ENCODE measurements around the gene ST7L. TPM values are rescaled to one million over a fixed set of nuclear protein-coding genes. Genes with fewer than 3 reads are reported as not detected.
A peak's percentile ranks its signal among the peaks of the same experiment; 100 is the strongest.

ST7L gene
- total RNA-seq, 1 donor, result 18.5 TPM

GRCh38 chr1:112619518-112620376 lies 806 bp upstream of the ST7L start, which contains the start of gene CAPZA1:
Gene CAPZA1, plus strand, starts transcription at chr1:112619832. Its CDS starts 13 bp downstream, at chr1:112619845.
- TF ChIP-seq CTCF (IDR thresholded peaks at IDR 0.05; ENCODE audit: extremely low read depth, low read depth, low read length), result no peak

GRCh38 chr1:112618114-112618720 lies 724 bp downstream of the ST7L start:
- TF ChIP-seq CTCF (IDR thresholded peaks at IDR 0.05; ENCODE audit: extremely low read depth, low read depth, low read length), result no peak
- peaks cover 31% of the 10 kb centered on the region for H3K4me1 ChIP-seq (ENCODE audit: insufficient read depth, low read length)
- peaks cover 93% of the 10 kb centered on the region for H3K79me2 ChIP-seq (ENCODE audit: insufficient read depth, low read length)
- H3K27ac ChIP-seq (ENCODE audit: low read depth, low read length), result peak overlapping the region; percentile 98
- no peaks in the 10 kb centered on the region for H3K27me3 ChIP-seq (ENCODE audit: insufficient read depth, low read length)
- H4K20me1 ChIP-seq (ENCODE audit: insufficient read depth, low read length), result peaks cover 6% of the 10 kb centered on the region
- H3K4me3 ChIP-seq (ENCODE audit: insufficient read depth, low read length), result peak overlapping the region; percentile 100
- DNase-seq (ENCODE audit: insufficient read length, low spot score, missing footprints), result peak; percentile 71
- peak overlapping the region; percentile 87 for H2AFZ ChIP-seq (ENCODE audit: low read length)
- peaks cover 15% of the 10 kb centered on the region for H3K36me3 ChIP-seq (ENCODE audit: insufficient read depth, low read length)
- no peaks in the 10 kb centered on the region for H3K9me3 ChIP-seq (ENCODE audit: low read depth, low read length)
- peak overlapping the region; percentile 94 for H3K4me2 ChIP-seq (ENCODE audit: insufficient read depth, low read length)

More at GRCh38 chr1:112619518-112620376, 806 bp upstream of the ST7L start, which contains the start of gene CAPZA1:
- Histone ChIP-seq H4K20me1 (ENCODE audit: insufficient read depth, low read length) (peaks cover 13% of the 10 kb centered on the region), H3K27ac (ENCODE audit: low read depth, low read length) (peak within 1 kb of the TSS; percentile 98), H3K27me3 (ENCODE audit: insufficient read depth, low read length) (no peaks in the 10 kb centered on the region), H3K4me1 (ENCODE audit: insufficient read depth, low read length) (peaks cover 31% of the 10 kb centered on the region), H3K36me3 (ENCODE audit: insufficient read depth, low read length) (peaks cover 8% of the 10 kb centered on the region), H3K9me3 (ENCODE audit: low read depth, low read length) (no peaks in the 10 kb centered on the region), H2AFZ (ENCODE audit: low read length) (peak within 1 kb of the TSS; percentile 95), H3K4me2 (ENCODE audit: insufficient read depth, low read length) (peak within 1 kb of the TSS; percentile 94), H3K79me2 (ENCODE audit: insufficient read depth, low read length) (peaks cover 95% of the 10 kb centered on the region), H3K4me3 (ENCODE audit: insufficient read depth, low read length) (peak within 1 kb of the TSS; percentile 100)
- DNase-seq (ENCODE audit: insufficient read length, low spot score, missing footprints), result peak; percentile 95

DNA sequence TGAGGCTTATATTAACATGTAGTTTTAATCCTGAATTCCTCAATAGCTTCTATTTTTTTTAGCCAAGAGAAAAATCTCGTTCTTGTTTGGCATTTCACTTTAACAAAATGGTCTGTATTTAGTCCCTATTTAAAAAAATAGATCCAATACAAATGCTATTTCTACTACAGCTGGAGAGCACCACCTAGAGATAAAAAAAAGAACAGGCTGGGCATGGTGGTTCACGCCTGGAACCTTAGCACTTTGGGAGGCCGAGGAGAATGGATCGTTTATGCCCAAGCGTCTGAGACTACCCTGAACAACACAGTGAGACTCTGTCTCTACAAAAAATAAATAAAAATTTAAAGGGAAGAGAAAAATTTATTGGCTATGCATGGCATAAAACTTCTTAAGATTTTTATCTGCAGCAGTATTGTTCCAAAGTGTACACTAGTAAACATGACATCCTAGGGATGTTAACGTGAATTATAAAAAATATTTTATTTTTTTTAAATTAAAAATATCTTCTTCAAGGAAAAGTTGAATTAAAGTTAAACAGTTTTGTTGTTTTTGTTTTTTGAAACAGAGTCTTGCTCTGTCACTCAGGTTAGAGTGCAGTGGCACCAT lies 4.4 kb downstream of the ST7L start:
- Histone ChIP-seq H3K27ac (ENCODE audit: low read depth, low read length) (no peak overlapping the region), H3K36me3 (ENCODE audit: insufficient read depth, low read length) (peaks cover 48% of the 10 kb centered on the region), H3K4me2 (ENCODE audit: insufficient read depth, low read length) (no peak overlapping the region), H4K20me1 (ENCODE audit: insufficient read depth, low read length) (no peaks in the 10 kb centered on the region), H2AFZ (ENCODE audit: low read length) (no peak overlapping the region), H3K4me1 (ENCODE audit: insufficient read depth, low read length) (peaks cover 11% of the 10 kb centered on the region), H3K4me3 (ENCODE audit: insufficient read depth, low read length) (no peak overlapping the region), H3K27me3 (ENCODE audit: insufficient read depth, low read length) (no peaks in the 10 kb centered on the region), H3K79me2 (ENCODE audit: insufficient read depth, low read length) (peaks cover 80% of the 10 kb centered on the region), H3K9me3 (ENCODE audit: low read depth, low read length) (no peaks in the 10 kb centered on the region)
- DNase-seq (ENCODE audit: insufficient read length, low spot score, missing footprints), result no peak
- TF ChIP-seq CTCF (IDR thresholded peaks at IDR 0.05; ENCODE audit: extremely low read depth, low read depth, low read length), result peak; percentile 83

Measured in osteoblast (primary cell).